ENCODE results near the gene XPNPEP1.

The XPNPEP1 gene

DNA sequence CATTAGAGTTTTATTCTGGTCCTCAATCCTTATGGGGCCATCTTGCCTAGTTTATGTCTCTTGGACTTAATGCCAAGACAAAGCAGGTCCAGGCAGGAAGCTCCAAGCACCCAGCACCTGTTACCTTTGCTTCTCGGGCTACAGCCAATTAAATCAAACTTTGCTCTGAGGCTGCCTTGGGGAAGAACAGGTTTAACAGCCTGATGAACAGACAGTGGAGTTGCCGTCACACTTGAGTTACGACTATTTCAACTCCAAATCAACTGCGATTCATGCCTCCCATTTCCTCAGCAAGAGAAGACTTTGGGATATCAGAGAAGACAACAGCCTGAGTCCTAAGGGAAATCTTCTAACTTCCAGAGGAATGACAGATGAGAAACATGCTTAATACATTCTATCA lies 62.2 kb downstream of the XPNPEP1 start:
- DNase-seq = peak; percentile 55

DNA sequence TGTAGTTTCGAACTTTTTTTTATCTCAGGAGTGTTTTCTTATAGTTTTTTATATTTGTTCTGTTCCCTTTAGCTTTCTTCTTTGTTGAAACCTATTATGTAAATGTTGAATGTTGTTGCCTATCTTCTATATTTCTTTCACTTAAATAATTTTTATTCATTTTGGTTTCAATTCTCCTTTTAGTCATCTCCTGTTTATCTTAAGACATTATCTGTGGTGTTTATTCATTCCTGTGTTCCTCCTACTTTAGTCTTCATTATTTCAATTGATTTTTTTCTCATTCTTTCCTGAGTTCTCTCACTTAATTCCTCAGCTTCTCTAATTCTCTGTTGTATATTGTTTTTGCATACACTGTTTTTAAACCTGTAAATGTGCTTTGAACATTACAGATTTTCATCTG lies 64.1 kb downstream of the XPNPEP1 start:
- DNase-seq = no peak

DNA sequence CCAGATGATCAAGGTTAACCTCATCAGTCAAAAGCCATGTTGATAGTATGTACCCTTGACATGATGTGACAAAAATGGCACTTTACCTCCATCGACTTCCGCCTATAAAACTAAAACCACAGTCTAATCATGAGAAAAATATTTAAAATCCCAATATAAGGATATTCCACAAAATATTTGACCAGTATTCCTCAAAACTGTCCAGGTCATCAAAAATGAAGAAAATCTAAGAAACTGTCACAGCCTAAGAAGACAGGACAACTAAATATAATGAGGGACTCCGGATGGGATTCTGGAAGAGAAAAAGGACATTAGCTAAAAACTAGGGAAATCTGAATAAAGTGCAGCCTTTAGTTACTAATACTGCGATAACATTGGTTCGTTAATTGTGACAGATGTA lies 67.6 kb downstream of the XPNPEP1 start:
- DNase-seq = peak; percentile 10

DNA sequence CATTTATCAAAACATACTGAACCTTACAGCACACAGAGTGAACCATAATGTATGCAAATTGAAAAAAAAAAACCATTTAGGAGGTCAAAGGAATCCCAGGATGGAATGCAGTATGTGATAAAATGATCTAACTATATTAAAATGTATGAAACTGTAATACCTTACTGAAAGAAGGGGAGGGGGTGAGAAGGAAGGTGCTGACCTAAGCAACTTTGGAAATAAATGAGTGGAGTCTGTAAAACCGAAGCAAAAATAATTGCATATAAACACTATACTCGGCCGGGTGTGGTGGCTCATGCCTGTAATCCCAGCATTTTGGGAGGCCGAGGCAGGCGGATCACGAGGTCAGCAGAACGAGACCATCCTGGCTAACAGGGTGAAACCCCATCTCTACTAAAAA lies 69.4 kb downstream of the XPNPEP1 start:
- no peak for DNase-seq

DNA sequence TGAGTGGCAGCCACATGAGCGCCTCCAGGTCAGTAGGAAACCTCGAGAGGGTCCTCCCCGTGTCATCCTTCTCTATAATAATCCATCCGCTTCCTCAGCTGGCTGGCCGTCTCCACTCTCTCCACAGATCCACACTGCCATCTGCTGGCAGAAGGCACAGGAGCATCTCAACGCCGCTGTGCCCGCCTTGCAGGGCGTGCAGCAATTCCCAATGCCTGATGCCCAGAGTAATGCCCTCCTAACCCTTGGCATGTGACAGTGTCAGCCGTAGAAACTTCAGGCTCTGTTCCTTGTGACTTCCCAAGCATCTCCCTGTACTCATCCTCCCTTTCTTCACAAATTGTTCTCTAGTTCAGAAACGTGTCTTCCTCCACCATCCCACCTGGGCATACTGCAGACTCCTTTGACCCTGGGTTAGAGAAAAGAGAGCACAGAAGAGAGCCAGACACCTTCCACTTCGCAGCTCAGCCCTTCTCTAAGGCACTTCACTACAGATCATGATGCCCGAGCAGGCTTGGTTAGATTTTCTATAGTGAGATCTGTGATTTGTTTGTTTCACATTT lies 70.8 kb downstream of the XPNPEP1 start:
- peak; percentile 83 for DNase-seq

DNA sequence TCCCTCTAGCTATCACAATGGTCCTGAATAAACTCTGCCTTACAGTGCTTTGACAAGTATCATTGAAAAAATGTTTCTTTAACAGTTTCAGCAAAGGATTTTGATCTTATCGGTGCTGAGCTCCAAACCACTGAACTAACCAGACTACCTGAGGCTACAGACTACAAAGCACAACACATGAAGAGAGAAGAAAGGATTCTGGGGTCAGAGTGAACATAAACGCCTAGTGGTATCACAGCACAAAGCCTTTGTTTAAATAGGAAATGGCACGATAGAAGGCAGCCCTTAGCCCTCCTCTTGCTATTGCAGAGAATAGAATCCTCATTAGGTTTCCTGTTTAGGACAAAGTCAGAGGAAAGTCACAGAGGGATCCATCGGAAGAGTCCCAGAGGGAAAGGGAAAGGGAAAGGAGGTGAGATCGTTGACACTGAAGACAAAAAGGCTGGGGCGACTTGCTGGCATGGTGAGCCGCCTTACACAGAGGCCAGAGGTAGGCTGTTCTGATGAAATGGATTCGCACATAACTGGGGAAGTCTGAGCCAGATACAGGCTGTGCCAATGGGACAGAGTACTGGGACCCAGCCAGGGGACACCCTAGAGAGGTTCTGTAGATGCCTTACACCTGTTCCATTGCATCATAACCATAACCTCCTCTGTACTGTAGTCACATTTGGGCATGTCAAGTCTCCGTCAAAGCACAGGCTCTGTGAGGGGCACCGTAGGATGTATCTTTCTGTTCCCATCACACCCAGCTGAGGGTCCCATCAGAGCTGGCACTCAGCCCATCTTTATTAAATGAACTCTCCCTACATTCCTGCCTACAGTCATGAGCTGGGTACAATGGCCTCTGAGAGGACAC lies 71.5 kb downstream of the XPNPEP1 start:
- DNase-seq = peak; percentile 46

DNA sequence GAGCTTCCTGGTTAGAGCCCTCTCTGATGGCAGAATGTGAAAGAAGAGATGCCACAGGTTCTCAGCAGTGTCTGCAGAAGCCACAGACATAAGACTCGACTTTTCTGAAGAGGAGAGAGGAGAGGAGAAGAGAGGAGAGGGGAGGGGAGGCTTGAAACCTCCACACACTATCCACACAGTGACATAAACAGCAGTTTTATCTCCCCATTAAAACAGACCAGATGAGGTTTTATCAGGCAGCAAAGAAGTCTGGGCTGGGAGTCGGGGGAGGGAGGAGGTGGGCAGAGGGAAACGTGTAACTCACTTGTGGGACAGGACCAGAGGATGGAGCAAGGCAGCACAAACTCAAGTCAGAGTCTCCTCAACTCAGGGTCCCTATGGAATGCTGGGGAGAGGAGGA lies 76.5 kb downstream of the XPNPEP1 start:
- DNase-seq = no peak

DNA sequence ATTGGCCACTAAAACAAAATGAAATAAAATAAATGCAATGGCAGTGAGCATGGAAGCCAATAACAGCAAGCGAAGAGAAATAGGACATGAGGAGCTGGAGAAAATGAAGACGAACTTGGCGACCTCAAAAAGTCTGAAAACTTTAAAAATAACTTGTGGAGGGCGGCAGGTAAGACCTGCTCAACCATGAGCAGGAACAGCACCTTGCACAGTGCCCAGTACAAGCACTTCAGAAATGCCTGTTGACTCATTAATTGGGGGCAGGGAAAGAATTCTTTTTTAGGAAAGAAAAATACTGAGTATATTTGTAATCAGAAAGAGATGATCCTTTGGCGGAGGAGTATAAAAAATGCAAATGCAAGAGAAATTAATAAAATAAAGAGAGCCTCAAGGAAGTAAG lies 78.0 kb downstream of the XPNPEP1 start:
- no peak for DNase-seq

DNA sequence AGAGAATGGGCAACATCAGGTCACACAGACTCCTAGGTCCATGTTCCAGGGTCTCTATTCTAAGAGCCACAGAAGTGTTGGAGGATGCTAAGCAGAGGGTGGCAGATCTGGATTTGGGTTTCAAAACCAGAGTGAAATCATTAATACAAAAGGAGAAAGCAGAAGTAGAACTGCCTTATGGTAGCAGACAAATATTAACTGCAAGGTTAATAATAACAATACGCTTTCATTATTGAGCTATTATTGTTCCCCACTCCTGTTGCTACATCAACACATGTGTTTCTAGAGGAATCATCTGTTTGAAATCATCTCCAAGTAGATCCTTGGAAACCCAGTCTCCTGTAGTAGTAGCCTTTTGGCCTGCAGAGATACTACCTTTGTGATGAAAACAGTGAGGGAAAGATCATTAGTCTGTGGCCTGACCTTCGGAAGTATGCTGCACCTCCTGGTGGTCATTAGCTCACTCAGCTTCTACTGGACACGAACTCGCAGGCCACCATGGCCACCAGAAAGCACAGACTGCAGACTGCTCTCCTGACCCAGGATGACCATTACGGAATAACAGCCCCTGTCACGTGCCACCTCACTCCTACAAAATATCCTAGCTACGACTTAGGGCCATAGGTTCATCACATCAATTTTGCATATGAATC lies 84.6 kb downstream of the XPNPEP1 start:
- DNase-seq = no peak

DNA sequence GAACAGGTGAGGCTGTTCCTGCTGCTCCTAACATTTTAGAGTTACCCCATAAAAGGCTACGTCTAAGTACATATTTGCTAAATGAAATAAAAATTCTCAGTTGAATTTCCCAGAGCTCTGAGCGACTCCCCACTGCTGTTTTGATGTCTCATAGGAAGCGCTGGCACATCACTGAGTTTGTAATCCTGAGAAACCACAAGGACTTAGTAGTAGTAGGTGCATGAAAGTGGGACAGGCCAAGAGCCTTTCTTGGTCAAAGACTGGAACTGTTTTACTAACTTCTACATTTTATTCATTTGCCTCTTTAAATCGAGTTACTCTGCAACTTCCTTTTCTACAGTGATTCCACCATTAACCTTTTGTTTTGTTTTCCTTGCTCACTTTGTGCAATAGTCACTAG lies 85.9 kb downstream of the XPNPEP1 start:
- DNase-seq = no peak

DNA sequence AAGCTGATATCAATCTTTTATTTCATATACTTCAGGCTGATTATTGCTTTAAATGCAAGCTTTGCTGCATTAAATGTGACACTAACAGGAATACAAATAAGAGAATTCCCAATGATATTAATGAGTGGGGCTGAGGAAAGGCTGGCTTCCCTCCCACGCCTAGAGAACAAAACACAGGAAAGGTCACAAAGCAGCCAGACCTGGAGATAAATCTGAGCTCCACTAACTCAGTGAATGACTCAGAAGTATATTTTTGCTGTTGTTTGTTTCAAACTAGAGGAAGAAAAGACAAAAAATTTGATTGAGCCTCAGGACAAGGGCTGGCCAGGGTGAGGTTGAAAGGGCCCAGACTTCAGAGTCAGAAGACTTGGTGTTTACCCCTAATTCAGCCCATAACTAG lies 88.1 kb downstream of the XPNPEP1 start:
- no peak for DNase-seq

DNA sequence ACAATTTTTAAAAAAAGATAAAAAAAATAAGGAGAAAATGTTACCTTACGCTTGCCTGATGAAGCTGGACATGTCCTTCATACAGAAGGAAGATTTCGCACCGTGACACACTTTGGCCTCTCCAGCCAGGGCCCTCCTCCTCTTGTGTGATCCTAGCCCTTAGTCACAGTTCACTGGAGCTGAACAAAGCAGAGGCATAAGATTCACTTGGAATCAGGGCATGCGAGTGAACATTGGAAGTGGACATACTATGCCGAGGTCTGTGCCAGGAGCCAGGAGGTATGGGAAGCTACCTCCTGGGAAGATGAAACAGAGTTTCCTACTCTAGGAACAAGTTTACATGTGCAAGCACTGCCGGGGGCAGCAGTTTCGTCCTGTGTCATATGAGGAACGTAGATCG lies 91.5 kb downstream of the XPNPEP1 start:
- DNase-seq = no peak

DNA sequence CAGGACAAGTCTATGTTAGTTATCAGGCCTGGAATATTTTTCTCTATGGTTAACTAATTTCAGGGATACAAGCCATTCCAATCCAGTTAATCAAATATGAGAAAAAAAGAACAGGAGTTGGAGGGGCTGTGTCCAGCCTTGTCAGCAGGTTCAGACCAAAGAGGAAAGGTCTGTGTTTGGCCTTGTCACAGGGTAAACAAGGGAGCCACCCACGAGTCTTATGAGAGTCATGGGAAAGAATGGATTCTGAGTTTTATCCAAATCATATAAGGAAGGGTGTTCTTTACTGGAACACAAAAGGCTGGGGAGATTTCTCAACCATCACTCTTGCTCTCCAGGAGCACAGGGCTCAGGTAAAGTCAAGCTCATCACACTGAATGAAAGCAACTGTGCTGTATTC lies 99.1 kb downstream of the XPNPEP1 start:
- no peak for DNase-seq

DNA sequence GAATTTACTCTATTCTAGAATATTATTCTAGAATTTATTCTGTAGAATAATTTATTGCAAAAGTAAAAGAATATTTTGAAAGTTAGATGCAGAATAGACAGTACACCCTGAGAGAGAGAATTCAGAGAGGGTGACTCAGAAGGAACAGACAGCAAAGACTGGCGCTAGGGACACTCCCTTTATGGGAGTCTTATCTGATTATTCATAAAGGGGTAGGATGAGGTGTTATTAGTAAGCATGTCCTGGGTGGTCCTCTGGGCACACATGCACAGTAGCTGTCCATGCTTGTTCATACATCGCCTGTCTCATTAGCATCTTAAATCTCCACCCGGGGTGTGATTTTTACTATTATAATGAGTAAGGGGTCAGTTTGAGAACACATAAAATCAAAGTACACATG lies 100.1 kb downstream of the XPNPEP1 start:
- DNase-seq = no peak

DNA sequence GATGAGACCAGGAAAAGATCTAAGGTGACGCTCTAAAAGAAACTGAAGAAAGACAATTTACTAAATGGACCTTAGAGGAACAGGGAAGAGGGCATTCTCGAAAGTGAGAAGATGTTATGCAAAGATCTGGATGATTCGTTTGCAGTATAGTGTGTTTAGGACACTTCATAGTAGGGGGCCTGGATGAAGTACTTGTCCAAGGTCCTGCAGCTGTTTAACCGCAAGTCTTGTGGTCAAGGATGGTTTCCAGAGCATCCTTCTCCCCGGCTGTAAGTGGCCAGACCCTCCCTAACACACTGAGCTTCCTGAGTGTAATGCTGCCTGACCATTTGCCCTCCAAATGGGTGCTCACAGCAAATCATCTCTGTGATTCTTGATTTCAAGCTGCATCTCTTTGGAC lies 101.6 kb downstream of the XPNPEP1 start:
- DNase-seq = no peak

DNA sequence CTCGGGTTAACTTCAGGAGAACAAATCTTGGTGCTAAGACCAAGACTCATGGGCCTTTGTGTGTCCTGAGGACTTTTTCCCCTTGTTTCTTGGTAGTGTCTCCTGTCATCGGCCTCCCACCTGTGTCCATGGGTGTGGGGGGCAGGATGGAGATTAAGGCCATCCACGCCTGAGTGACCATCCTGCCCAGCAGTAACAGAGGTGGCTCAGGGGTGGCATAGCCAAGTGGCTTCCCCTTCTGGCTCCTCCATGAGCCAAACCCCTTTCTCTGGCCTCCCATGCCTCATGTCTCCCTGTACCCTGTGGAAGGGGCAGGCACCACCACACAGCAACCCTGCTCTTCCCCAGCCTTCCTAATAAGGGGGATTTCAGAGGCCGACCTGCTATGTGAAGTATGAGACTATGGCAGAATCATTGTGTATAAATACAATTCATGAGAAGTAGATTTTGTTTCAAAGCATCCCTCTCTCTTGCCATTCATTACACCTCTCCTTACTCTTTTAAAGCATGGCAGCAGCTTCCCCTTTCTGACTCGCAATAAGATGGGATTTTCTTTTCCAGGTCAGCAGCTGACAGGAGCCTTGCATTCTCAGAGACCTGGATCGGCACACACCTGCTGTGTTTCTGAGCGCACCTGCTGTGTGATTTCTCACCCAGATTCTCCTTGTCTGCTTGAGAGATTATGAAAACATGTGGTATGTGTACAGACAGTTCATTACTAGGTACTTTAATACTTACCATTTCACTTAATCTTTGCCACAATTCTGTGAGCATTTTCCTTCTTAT lies 102.5 kb downstream of the XPNPEP1 start:
- DNase-seq = no peak

DNA sequence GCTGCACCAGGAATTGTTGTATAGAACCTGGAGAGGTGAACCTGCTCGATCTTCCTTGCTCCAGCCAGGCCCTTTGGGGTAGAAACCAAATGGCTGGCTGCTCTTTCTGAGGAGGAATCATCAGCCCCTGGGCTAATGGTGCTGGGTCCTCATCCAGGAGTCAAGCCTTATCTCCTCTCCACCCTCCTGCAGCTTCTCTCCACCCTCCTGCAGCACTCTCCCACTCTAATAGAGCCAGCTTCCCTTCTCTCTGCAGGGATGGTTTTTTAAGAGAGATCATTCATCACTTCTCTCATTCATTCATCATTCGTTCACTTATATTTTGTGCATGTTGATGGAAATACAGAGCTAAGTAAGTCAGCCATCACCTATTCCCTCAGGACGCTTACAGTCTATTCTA lies 103.5 kb downstream of the XPNPEP1 start:
- DNase-seq = no peak
